Measurements from ENCODE around the gene ZBTB16.

ZBTB16 gene

DNA sequence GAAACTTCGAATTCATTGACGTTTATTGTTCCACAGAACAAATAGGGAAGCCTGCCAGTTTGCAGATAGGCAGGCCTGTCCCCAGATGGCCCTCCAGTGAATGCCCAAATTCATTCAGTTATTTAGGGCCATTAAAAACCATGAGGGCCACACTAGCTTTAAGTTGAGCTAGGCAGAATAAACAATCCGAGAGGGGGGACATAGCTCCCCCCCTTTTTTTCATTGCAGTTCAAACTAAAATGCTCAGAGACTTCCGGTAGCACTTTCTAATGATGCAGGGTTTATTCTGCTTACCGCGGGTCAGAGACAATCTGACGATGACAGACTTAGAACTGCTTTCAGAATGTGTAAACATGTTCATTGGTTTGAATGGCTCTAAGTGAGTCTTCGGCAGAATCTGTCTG is 72.0 kb downstream of the ZBTB16 start:
- TF ChIP-seq, protein P1, sequence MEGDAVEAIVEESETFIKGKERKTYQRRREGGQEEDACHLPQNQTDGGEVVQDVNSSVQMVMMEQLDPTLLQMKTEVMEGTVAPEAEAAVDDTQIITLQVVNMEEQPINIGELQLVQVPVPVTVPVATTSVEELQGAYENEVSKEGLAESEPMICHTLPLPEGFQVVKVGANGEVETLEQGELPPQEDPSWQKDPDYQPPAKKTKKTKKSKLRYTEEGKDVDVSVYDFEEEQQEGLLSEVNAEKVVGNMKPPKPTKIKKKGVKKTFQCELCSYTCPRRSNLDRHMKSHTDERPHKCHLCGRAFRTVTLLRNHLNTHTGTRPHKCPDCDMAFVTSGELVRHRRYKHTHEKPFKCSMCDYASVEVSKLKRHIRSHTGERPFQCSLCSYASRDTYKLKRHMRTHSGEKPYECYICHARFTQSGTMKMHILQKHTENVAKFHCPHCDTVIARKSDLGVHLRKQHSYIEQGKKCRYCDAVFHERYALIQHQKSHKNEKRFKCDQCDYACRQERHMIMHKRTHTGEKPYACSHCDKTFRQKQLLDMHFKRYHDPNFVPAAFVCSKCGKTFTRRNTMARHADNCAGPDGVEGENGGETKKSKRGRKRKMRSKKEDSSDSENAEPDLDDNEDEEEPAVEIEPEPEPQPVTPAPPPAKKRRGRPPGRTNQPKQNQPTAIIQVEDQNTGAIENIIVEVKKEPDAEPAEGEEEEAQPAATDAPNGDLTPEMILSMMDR (conservative IDR thresholded peaks at IDR 0.05; ENCODE audit: low read depth, low read length) = no peak
- no peak for DNase-seq (ENCODE audit: low read depth)
- H3K4me3 ChIP-seq (ENCODE audit: low read depth, low read length) = no peak overlapping the region

DNA sequence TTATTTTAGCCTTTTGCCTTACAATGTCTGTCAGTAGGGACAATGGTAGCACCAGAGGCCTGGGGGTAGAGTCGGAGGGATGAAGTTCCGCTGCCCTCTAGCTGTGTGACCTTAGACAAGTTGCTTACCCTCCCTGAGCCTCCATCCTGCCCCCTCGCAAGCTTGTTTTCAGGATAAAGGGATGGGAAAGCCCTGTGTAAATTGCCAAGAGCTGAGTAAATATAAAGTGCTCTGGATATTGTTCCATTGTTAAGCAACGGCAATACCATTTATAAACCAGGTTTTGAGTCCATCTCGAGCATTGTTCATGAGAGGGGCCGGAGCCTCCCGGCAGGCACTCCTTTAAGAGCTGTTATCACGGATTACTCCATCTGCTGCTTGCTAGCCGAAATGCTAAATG is 72.9 kb downstream of the ZBTB16 start:
- no peak for DNase-seq (ENCODE audit: low read depth)
- TF ChIP-seq, protein P1 (conservative IDR thresholded peaks at IDR 0.05; ENCODE audit: low read depth, low read length) = no peak
- no peak overlapping the region for H3K4me3 ChIP-seq (ENCODE audit: low read depth, low read length)

DNA sequence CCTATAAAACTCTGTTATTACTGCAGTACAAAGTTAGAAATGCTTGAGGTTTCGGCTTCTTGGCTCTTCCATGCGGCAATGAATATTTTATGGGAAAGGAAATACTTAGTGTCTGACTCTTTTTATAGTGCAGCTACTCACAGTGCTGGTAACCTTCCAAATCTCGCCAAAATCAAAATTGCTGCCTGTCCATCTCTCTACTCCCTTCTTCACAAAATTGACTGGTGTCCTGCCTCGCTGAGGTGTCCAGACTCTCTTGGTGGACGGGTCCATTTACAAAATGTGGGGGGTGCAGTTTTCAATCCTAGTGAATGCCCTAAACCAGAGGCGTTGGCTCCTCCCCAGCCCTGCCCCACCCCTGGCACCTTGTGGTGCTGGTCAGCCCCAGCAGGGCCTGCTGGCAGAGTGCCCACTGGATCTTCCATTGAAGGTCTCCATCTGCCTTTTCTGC is 73.5 kb downstream of the ZBTB16 start:
- H3K4me3 ChIP-seq (ENCODE audit: low read depth, low read length) = no peak overlapping the region
- TF ChIP-seq, protein P1 (conservative IDR thresholded peaks at IDR 0.05; ENCODE audit: low read depth, low read length) = no peak
- peak; percentile 62 for DNase-seq (ENCODE audit: low read depth)

DNA sequence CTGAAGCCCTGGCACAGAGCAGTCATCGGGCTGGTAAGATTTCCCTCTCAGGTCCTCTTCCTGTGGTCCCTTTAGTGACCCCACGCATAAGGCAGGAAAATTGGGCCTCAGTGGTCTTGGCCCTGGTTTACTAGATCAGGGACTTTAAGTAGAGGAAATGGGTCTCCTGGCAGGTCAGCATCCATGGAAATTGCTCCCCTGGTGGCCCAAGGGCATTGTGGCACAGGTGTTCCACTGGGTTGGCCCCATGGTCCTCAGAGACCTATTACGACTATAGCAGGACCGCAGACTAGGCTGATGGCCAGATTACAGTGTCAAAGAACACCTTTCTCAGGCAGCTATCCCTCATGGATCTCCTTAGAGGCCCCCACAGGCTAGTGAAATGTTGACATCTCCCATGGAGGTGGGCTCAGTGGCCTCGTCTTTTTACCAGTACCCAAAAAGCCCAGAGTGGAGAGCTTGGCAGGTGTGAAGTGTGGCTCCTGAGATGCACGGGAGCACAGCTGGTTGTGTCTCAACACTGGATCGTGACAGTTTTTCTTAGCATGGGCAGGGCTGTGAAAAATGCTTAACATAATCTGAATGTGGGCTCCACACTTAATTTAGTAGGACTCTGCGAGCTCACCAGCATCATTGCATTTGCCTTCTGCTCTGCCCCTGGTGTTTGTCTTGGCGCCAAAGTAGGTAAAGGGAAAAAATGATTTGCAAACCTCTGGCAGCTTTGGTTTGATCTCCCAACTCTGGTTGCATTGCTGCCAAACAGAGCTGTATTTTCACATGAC is 74.2 kb downstream of the ZBTB16 start:
- no peak for DNase-seq (ENCODE audit: low read depth)
- H3K4me3 ChIP-seq (ENCODE audit: low read depth, low read length) = no peak overlapping the region
- TF ChIP-seq, protein P1 (conservative IDR thresholded peaks at IDR 0.05; ENCODE audit: low read depth, low read length) = no peak

DNA sequence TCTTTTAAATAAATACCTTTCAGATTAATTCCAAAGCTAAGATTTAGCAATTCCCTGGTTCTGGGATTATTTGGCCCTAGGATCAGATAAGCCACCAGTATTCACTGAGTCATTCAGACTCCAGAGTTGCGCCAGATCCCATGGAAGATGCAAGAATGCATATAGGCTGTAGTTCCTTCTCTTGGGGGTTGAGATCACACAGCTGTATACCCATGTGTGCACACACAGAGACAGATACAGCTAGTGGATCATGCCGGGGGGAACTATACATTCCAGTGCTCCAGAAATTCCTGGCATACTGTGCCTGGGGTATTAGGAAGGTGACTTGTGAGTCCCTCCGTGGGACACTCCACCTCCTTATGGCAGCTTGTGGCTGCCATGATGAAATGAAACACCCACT is 75.4 kb downstream of the ZBTB16 start:
- TF ChIP-seq, protein P1 (conservative IDR thresholded peaks at IDR 0.05; ENCODE audit: low read depth, low read length) = no peak
- H3K4me3 ChIP-seq (ENCODE audit: low read depth, low read length) = no peak overlapping the region
- DNase-seq (ENCODE audit: low read depth) = peak; percentile 95

DNA sequence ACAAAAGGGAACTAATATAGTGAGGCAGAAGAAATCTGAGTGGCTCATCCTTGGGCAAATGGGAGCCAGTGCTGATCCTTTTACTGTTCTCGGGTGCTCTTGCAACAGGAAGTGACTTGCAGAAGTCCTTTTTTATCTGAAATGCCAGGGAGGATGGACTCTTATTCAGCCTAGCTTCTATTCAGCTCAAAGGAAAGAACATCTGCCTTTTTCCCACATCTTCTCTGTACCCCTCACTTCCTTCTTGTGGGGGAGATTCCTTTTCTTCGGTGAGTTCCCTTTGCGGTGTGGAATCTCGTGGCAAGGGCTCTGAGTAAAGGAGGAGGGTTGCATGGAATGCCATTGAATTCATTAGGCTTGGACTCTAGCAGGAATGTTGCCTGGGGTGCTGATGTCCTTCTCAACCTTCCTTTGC is 76.2 kb downstream of the ZBTB16 start:
- H3K4me3 ChIP-seq (ENCODE audit: low read depth, low read length) = no peak overlapping the region
- peak; percentile 80 for DNase-seq (ENCODE audit: low read depth)
- TF ChIP-seq, protein P1 (conservative IDR thresholded peaks at IDR 0.05; ENCODE audit: low read depth, low read length) = no peak
